Central memory CD4-positive, alpha-beta T cell (primary cell): ENCODE results near the gene SHC4.

Experiments used
- DNase-seq: peaks from one replicate; pipeline ENCODE4 v3.0.0; 2022

SHC4 gene

GRCh38 chr15:48967336-48967735 is 3.6 kb upstream of the SHC4 start:
- DNase-seq = no peak

- no peak for DNase-seq
Observed at GRCh38 chr15:48966595-48967301, 3.0 kb upstream of the SHC4 start.

DNA sequence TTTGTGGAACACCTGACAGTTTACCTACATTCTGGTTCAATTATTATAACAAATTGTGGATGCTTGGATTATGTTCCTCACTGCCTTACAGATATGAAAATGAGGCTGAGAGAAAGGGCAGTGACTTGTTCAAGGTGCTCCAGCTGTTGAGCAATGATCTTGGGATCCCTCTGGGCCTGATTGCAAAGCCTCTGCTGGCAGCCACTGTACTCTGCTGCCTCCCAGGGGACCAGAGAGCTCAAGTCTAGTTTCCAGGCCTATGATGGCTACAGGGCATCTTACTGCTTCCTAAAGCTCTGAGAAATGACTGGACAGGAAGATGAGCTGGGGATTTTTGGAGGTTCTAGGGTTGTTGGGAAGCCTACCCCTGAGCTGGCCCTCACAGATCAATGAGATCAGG is 2.3 kb upstream of the SHC4 start:
- no peak for DNase-seq

DNA sequence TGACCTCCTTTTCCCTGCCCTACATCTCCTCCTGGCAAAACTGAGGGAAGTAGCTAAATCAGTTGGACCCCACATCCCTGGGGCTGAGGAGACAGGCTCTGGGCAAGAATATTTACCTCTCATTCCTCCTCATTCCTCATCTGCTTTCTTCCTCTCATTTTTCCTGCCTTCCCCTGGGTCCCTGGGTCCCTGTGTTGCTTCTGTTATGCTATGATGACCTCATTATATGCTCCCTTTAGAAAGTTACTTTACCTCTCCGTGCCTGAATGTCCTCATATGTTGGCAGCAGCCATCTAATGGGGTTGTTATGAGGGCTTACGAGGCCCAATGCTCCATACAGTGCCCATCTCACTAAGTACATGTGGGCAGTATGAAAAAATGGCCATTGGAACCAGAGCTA is 1.2 kb upstream of the SHC4 start:
- DNase-seq = no peak

DNA sequence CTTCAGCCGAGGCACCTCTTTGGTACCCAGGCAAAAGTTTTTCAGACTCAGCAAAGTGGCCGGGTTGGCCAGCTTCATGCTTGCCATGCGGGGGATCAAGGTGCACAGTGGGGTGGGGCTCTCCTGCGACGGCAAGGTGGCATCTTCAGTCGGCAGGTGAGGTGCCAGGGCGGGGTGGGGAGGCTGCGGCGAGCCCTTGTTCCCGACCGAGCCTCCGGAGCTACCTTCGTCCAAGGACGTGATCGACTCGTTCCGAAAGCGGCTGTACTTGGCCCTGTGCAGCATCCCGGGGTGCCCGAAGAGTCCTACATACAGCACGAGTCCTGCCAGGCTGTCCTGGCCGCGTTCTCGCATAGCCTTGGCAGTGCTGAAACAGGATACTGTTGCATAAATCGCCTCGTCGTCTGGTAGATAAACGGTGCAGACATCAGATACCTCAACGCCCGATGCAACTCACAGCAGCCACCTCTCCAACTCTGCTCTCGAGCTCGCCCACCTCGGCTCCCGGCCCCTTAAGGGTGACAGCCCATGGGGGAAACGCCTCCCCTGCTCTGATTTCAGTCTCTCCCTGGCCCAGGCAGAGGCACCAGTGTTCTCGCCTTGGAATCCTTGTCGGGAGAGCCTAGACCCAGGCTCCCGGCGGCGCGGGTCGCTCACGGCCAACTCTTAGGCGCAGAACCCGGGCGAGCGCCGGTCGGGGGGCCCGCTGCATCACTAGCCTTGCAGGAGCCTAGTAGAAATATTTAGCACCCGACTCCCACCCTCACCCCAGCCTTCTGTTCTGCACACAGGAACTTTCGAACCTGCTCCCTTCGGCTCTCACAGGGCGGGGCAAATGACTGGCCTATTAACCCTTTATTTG is 826 bp downstream of the SHC4 start:
- no peak for DNase-seq

- DNase-seq = no peak
Observed at GRCh38 chr15:48955967-48956366, 7.8 kb downstream of the SHC4 start.

DNA sequence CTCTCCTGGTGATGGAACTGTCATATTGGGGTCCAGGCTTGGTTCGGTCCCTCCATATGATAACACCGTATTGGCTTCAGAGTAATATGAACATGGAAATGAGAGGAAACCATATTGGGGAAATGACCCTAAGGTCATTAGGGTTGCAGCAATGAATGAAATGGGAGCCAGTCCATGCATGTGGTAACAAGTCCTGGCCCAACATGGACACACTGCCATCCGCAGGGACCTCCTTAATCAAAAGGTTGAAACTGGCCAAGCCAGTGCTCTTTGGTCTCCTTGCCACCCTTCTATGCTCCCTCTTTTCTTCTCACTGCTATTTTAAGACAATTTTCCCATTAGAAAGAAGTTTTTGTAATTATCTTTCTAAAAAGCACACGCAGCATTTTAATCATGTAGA is 8.3 kb downstream of the SHC4 start:
- no peak for DNase-seq

GRCh38 chr15:48954538-48954937 is 9.2 kb downstream of the SHC4 start:
- DNase-seq = no peak

DNA sequence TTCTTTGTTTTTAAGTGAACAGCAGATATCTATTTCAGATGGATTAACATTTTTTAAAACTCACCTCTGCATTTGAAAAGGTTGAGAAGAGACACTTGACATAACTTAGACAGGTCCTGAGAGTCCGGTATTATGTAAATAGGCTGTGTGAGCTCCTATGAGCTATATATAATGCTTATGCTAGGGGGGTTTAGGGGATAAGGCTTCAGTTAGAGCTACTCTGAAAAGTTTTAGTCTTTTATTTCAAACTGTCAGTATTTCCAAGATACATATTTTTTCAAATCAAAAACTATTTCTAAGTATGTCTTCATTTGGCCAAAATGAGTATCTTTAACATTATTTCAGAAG is 16.9 kb downstream of the SHC4 start:
- DNase-seq = no peak

GRCh38 chr15:48946074-48946839 is 17.5 kb downstream of the SHC4 start:
- no peak for DNase-seq

DNA sequence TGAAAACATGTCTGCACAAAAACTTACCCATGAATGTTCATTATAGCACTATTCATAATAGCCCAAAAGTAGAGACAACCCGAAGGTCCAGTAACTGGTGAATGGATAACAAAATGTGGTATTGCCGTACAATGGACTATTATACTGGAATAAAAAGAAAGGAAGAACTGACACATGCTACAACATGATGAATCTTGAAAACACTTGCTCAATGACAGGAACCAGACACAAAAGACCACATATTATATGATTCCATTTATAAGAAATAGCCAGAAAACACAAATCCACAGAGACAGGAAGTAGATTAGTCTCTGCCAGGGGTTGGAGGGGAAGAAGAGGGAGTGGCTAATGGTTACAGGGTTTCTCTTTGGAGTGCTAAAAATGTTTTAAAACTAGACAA is 18.3 kb downstream of the SHC4 start:
- DNase-seq = no peak

DNA sequence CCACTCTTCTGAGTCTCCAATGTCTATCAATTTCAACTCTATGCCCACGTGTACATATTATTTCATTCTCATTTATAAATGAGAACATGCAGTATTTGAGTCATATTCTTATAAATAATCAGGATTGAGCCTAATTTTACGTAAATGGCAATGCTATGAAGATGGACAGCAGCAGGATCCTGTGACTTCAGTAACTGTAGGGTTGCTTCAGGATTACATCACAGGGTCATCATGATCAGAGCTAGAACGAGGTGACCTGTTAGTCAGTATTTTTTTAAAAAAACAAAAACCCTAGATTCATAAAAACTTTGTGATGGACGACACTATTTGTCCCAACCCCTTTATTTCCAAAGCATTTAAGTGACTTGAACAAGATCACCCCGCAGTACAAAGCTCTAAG is 21.8 kb downstream of the SHC4 start:
- DNase-seq = no peak

DNA sequence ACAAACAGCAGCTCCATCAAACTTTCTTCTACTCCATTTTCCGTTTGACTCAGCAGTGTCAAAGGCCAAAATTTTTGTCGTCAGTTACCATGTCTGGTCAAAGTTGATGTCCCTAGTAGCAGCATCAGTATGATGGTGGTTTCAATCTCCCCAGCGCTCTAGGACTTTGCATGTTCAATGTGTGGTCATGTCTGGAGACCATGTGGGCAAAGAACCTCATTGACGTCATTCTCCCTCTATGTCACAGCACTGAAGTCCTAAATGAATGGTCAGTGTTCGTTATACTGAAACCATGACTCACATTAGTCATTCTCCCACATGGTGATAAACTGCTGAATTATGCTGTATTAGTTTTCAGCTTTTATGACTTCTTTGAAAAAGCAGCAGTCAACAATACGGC is 23.2 kb downstream of the SHC4 start:
- DNase-seq = no peak

DNA sequence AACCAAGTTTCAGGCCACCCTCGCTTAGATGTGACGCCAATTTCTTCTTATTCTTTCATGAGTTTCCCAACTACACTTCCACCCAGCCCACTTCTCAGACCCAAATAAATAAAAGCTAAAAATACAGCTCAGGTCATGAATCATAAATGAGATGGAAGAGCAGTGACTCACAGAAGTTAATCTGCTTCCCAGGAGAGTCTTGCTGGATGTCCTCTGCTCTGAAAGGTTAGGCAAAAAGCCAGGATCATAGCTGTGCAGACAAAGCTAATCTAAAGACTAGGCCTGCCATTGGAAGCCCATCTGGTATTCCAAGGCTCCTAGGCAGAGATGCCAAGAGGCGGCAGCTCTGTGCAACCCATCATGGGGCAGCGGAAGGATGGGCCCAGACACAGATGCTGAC is 24.1 kb downstream of the SHC4 start:
- DNase-seq = no peak

- DNase-seq = no peak
Observed at GRCh38 chr15:48937886-48938285, 25.8 kb downstream of the SHC4 start.

DNA sequence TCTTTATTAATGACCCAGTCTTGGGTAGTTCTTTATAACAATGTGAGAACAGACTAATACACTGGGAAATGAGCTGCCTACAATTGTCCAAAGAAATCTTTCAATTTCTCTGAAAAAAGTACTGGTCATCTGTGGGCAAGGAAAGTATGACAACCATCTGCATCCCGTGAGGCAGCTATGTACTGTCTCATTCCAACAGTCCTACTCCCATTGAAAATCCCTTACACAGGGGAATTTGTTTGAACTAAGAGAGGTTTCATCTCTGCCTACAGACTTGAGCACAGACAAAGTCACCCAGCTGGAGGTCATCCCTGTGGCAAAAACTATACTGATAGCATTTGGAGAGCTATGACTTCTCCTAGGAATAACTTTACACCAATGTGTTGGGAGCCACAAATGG is 27.1 kb downstream of the SHC4 start:
- no peak for DNase-seq

- no peak for DNase-seq
Observed at GRCh38 chr15:48935236-48935635, 28.5 kb downstream of the SHC4 start.

- no peak for DNase-seq
Observed at GRCh38 chr15:48930735-48931134, 33.0 kb downstream of the SHC4 start.

- DNase-seq = no peak
Observed at GRCh38 chr15:48929661-48930060, 34.1 kb downstream of the SHC4 start.

DNA sequence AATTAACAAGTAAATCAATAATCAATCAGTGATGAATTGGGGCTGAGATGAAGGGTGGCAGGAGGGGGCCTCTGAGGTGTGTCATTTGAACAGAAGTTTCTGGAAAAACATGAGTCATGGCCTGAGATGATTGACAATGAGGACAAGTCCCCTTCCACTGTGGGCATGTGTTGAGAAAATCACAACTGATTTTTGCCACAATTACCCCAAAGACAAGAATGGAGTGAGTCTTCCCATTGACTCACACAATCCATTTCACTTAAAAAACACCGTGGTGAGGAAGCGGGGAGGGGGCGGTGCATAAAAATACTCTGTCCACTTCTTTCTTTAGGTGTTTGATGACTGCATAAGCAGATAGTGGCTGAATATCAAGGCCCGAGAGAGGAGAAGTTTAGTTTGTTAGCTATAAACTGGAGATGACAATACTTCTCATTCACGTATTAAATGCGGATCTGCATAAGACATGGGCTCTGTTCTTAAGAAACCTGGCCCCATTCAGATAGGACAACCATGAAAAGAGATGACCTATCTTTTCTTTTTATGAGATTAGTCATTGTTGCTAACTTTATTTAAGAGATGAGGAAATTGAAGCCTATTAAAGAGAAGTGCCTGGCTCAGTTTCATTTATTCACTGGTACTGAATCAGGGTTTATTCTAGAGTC is 34.7 kb downstream of the SHC4 start:
- DNase-seq = no peak

GRCh38 chr15:48925714-48926223 is 38.0 kb downstream of the SHC4 start:
- no peak for DNase-seq

DNA sequence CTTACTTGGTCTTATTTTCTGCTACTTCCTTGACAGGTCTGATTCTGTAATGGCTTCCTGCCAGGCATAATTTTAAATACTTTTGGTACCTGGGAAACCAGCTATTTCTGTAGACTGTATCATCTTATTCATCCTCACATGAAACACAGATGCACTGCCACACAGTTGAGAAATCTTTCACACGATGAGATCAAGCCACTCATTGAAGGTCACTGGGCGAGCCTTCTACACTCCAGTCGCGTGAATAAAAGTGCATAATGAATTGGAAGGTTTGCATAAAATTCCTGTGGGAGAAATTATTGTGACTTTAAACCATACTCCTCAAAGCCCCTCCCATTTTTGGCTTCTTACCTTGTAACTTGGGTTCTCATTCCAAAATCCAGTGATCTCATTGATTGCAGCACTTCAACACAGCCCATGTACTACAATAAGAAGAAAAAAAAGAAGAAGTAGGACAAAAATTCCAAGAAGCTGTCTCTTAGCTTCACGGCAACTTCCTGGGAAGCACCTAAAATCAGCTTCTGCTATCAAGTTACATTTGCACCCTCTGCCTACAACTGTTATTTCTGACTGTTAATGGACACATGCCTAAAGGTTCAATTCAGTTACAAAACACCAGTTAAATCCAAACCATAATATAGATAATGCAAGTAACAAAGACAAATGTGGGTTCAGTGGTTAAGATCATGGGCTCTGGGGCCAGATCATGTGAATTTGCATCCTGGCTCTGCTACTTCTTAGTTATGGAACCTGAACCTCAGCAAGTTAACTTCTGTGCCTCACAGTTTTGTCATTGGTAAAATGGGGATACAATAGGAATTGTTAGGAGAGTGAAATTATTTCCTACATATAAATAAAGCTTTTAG is 39.0 kb downstream of the SHC4 start:
- DNase-seq = no peak
